CD4-positive, CD25-positive, alpha-beta regulatory T cell (primary cell): Measurements from ENCODE around the gene POLR2F. TPM values are rescaled to one million over a fixed set of nuclear protein-coding genes. Genes with fewer than 3 reads are reported as not detected.

Experiments used
- ATAC-seq, 2 donors: fragments of 150-1000 bp; cut with Tn5 transposase; one replicate each; pipeline ENCODE4 v1.10.0; 2021; ENCODE audit warnings: low read depth in 2 of 2, moderate number of reproducible peaks in 2 of 2, moderate library complexity in 1 of 2
- DNase-seq, 3 donors: peaks; one replicate each; pipeline versions ENCODE4 v3.0.0 to v3.0.0-alpha.2; 2012 to 2022; ENCODE audit warnings: mixed read lengths in 1 of 3
- H3K27ac ChIP-seq: one replicate; pipeline ENCODE4 v1.7.0; 2013; ENCODE audit warnings: mild to moderate bottlenecking, low read length; ENCODE audit not compliant: insufficient read depth, poor library complexity, severe bottlenecking
- H3K27me3 ChIP-seq: one replicate; pipeline ENCODE4 v1.7.0; 2013; ENCODE audit warnings: low read length; ENCODE audit not compliant: control insufficient read depth, insufficient read depth
- H3K36me3 ChIP-seq: one replicate; pipeline ENCODE4 v1.7.0; 2013; ENCODE audit warnings: mild to moderate bottlenecking, low read length, moderate library complexity; ENCODE audit not compliant: control insufficient read depth, insufficient read depth
- H3K4me1 ChIP-seq: 2 replicates; pipeline ENCODE4 v1.7.0; 2013; ENCODE audit warnings: mild to moderate bottlenecking, low read length; ENCODE audit not compliant: insufficient read depth, control insufficient read depth, poor library complexity, severe bottlenecking
- H3K4me3 ChIP-seq: one replicate; pipeline ENCODE4 v1.7.0; 2013; ENCODE audit warnings: low read depth, mild to moderate bottlenecking, low read length, moderate library complexity
- H3K9me3 ChIP-seq, 2 experiments: 1 replicate in 1 of 2; 2 replicates in 1 of 2; pipeline ENCODE4 v1.7.0; 2013; ENCODE audit warnings: low read length in 2 of 2, mild to moderate bottlenecking in 1 of 2, moderate library complexity in 1 of 2; ENCODE audit not compliant: control insufficient read depth in 2 of 2
- H3K27ac Mint-ChIP-seq, 3 donors: one replicate each; pipeline ENCODE4 v1.8.0; 2020 to 2022; ENCODE audit warnings: mild to moderate bottlenecking in 3 of 3, mixed read lengths in 3 of 3, moderate library complexity in 2 of 3
- H3K27me3 Mint-ChIP-seq: one replicate; pipeline ENCODE4 v1.8.0; 2022; ENCODE audit warnings: mild to moderate bottlenecking, mixed read lengths
- H3K36me3 Mint-ChIP-seq: one replicate; pipeline ENCODE4 v1.8.0; 2020; ENCODE audit warnings: mixed read lengths
- H3K4me1 Mint-ChIP-seq, 4 donors: one replicate each; pipeline ENCODE4 v1.8.0; 2020 to 2022; ENCODE audit warnings: mixed read lengths in 4 of 4, mild to moderate bottlenecking in 1 of 4
- H3K4me3 Mint-ChIP-seq, 4 donors: one replicate each; pipeline ENCODE4 v1.8.0; 2020 to 2022; ENCODE audit warnings: mild to moderate bottlenecking in 4 of 4, mixed read lengths in 4 of 4, moderate library complexity in 3 of 4
- H3K9me3 Mint-ChIP-seq, 7 donors: one replicate each; pipeline ENCODE4 v1.8.0; 2020 to 2022; ENCODE audit warnings: mixed read lengths in 7 of 7, mild to moderate bottlenecking in 3 of 7, moderate library complexity in 2 of 7
- polyA plus RNA-seq, 4 donors: library from polyadenylated mRNA; unstranded; fragments of 300-500 nt; fragmentation: Illumina TruSeq; gene quantifications; one replicate each; pipeline ENCODE4 v1.2.3, GENCODE V29; 2021
- total RNA-seq: library from RNA; stranded (reverse); gene quantifications from one replicate; pipeline ENCODE4 v1.2.3, GENCODE V29; 2022

The POLR2F gene
- total RNA-seq (34.5 TPM), polyA plus RNA-seq (100 to 1,000 TPM; 152 to 170 (median 157) TPM)

DNA sequence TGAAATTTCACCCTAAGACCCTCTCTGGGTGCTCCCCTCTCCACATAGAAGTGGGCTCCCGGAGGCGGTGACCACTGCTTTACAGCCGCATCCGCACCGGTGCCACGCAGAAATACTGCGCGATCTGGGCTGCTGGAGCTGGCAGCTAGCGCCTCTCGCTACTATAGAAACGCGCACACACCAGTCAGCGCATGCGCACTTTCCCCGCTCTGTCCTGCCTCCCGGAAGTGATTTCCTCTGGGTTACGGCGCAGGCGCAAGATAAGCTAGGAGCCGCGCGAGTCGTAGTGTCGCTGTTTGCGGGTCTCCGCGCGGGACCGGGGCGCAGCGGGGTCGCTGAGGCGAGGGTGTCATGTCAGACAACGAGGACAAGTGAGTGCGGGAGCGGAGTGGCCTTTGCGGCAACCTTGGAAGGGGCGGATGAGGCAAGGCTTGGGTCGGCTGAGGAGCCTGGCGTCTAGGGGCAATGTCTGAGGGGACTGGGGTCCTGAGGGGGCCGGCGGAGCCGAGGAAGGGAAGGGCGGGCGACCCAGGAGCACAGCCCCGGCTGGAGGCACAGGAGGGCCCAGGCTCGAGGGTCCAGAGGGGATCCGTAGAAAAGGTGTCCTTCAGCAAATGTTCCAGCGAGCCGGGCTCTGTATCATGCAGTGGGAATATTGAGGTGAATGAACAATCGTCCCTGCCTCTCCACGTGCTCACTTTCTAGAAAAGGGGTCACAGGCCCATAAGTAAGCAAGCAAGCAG, at the start of gene POLR2F, which contains the start of gene C22orf23:
Gene POLR2F, plus strand, starts transcription at position 263 of the 743 bp plus-strand sequence. Its CDS starts 89 bp downstream, at position 352.
Gene C22orf23, minus strand, starts transcription at position 165 of the 743 bp plus-strand sequence. CDS start 452 bp downstream, outside the sequence.
- Mint-ChIP-seq H3K27ac (peak within 1 kb of the TSS; percentile 97 to 98 (median 97)), H3K9me3 (no peaks in the 10 kb centered on the region), H3K27me3 (peaks cover 17% of the 10 kb centered on the region), H3K4me1 (peaks cover 10 to 50% (median 32%) of the 10 kb centered on the region in 4 donors), H3K36me3 (peaks cover 27% of the 10 kb centered on the region), H3K4me3 (peak within 1 kb of the TSS; percentile 96 to 99 (median 97))
- H3K9me3 ChIP-seq: no peaks in the 10 kb centered on the region
- peaks cover 4% of the 10 kb centered on the region for H3K27me3 ChIP-seq
- peak within 1 kb of the TSS; percentile 92 for H3K4me3 ChIP-seq
- H3K27ac ChIP-seq: peak within 1 kb of the TSS; percentile 63
- ATAC-seq (peak; percentile 89 to 95), DNase-seq (peak; percentile 95 to 96 (median 96))
- H3K36me3 ChIP-seq: peaks cover 22% of the 10 kb centered on the region
- H3K4me1 ChIP-seq: peaks cover 24% of the 10 kb centered on the region

GRCh38 chr22:37904572-37905533, 48.6 kb upstream of the POLR2F start:
- H3K36me3 Mint-ChIP-seq: peaks cover 4% of the 10 kb centered on the region
- ATAC-seq: no peak
- peaks cover 19% of the 10 kb centered on the region for H3K4me1 ChIP-seq

GRCh38 chr22:37905534-37906363, 47.8 kb upstream of the POLR2F start, which contains the start of gene MICALL1:
Gene MICALL1, plus strand, starts transcription at chr22:37906297. Its CDS starts 126 bp downstream, at chr22:37906423.
- H3K4me3 Mint-ChIP-seq: peak within 1 kb of the TSS; percentile 87 to 93 (median 90)
- peak; percentile 59 to 73 (median 64) for DNase-seq
- H3K27ac Mint-ChIP-seq: peak within 1 kb of the TSS; percentile 90 to 91 (median 91)
- H3K4me1 Mint-ChIP-seq: peaks cover 0 to 32% (median 17%) of the 10 kb centered on the region in 4 donors
- H3K27ac ChIP-seq: peak within 1 kb of the TSS; percentile 69
- no peaks in the 10 kb centered on the region for H3K36me3 ChIP-seq
- H3K9me3 ChIP-seq: no peaks in the 10 kb centered on the region
- no peaks in the 10 kb centered on the region for H3K27me3 ChIP-seq
- H3K4me1 ChIP-seq: peaks cover 19% of the 10 kb centered on the region
- peak; percentile 81 to 84 for ATAC-seq
- no peaks in the 10 kb centered on the region for H3K9me3 Mint-ChIP-seq
- peaks cover 4% of the 10 kb centered on the region for H3K36me3 Mint-ChIP-seq
- no peaks in the 10 kb centered on the region for H3K27me3 Mint-ChIP-seq
- H3K4me3 ChIP-seq: no peak within 1 kb of the TSS

More at GRCh38 chr22:37904572-37905533, 48.6 kb upstream of the POLR2F start:
- peaks cover 0 to 27% (median 15%) of the 10 kb centered on the region in 4 donors for H3K4me1 Mint-ChIP-seq
- peak overlapping the region; percentile 87 to 91 (median 88) for H3K27ac Mint-ChIP-seq
- H3K9me3 Mint-ChIP-seq: no peaks in the 10 kb centered on the region
- no peak for DNase-seq
- no peaks in the 10 kb centered on the region for H3K36me3 ChIP-seq
- H3K4me3 ChIP-seq: no peak overlapping the region
- no peaks in the 10 kb centered on the region for H3K27me3 ChIP-seq
- H3K27ac ChIP-seq: no peak overlapping the region
- H3K9me3 ChIP-seq: no peaks in the 10 kb centered on the region
- H3K4me3 Mint-ChIP-seq: peak overlapping the region; percentile 79 to 87 (median 84)
- no peaks in the 10 kb centered on the region for H3K27me3 Mint-ChIP-seq

DNA sequence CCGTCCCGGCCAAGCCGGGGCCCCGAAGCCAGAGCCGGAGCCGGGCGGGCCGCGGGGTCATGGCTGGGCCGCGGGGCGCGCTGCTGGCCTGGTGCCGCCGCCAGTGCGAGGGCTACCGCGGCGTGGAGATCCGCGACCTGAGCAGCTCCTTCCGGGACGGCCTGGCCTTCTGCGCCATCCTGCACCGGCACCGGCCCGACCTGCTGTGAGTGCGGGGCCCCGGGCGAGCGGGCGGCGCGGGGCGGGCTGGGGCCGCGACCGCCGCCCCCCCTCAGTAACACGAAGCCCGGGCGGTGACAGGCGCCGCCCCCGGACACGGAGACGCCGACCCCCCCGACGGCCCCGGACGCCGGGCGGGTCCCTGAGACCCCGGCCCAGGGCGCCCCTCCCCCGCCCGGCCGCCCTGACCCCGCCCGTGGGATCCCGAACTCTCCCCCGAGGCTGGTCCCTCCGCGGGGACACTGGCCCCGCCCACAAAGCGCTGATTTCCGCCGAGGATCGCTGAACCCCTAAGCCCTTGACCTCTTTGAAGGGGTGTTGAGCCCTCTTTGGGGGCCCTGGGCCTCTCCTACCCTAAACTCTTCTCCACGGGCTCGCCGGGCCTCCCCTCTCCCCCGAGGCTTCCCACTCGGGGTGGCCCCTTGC, 47.0 kb upstream of the POLR2F start:
- no peaks in the 10 kb centered on the region for H3K27me3 Mint-ChIP-seq

DNA sequence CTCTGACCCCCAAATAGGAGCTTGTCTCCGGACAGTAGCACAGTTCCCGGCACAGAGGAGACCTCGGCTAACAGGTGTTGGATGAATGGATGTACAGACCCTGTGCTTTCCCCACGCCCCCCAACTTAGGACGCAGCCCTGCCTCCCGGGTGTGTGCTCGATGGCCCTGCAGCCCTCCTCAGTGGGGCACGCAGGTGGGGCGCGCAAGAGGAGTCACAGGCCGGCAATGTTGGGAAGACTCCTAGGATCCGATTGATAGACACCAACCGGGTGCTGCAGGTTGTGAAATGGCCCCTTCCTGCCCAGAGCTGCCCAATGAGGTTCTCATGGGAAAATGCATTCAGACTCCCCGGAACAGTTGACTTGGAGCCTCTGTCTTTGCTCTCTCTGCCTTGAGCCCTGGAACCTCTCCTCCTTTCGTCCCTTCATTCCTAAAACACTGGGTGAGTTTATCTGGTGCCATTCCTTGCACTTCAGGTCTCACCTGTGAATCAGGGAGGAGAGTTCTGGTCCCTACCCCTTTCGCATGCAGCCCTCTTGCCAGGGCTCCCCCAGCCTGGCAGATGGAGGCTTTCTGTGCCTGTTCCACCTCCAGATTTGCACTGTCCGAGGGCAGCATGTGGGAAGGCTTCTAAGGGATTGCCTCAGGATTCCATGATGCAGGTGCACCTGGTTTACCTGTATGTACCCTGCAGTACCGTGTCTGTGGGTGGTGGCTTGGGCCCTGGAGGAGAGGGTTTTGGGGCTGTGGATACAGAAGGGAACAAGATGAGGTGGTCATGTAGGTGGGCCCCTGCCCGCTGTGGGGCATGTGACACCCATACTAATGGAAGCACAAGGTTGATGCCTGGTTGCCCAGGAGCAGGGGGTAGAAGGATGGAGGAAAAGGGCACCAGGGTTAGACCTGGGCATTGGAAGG, 46.2 kb upstream of the POLR2F start:
- no peak overlapping the region for H3K4me3 ChIP-seq
- H3K27ac ChIP-seq: peak overlapping the region; percentile 69
- H3K27ac Mint-ChIP-seq: peak overlapping the region; percentile 60 to 91 (median 90)
- DNase-seq: no peak
- no peak for ATAC-seq
- no peaks in the 10 kb centered on the region for H3K9me3 Mint-ChIP-seq
- H3K27me3 ChIP-seq: no peaks in the 10 kb centered on the region
- H3K36me3 ChIP-seq: no peaks in the 10 kb centered on the region
- peak overlapping the region; percentile 87 to 93 (median 90) for H3K4me3 Mint-ChIP-seq
- peaks cover 19% of the 10 kb centered on the region for H3K4me1 ChIP-seq
- H3K27me3 Mint-ChIP-seq: no peaks in the 10 kb centered on the region
- peaks cover 0 to 44% (median 23%) of the 10 kb centered on the region in 4 donors for H3K4me1 Mint-ChIP-seq
- peaks cover 4% of the 10 kb centered on the region for H3K36me3 Mint-ChIP-seq
- H3K9me3 ChIP-seq: no peaks in the 10 kb centered on the region

More for the DNA sequence above, 47.0 kb upstream of the POLR2F start:
- no peaks in the 10 kb centered on the region for H3K9me3 ChIP-seq
- peak overlapping the region; percentile 69 for H3K27ac ChIP-seq
- Mint-ChIP-seq H3K27ac (peak overlapping the region; percentile 60 to 91 (median 90)), H3K9me3 (no peaks in the 10 kb centered on the region), H3K36me3 (peaks cover 4% of the 10 kb centered on the region), H3K4me3 (peak overlapping the region; percentile 87 to 93 (median 90)), H3K4me1 (peaks cover 0 to 38% (median 23%) of the 10 kb centered on the region in 4 donors)
- no peaks in the 10 kb centered on the region for H3K27me3 ChIP-seq
- H3K4me1 ChIP-seq: peaks cover 19% of the 10 kb centered on the region
- no peak overlapping the region for H3K4me3 ChIP-seq
- DNase-seq: peak; percentile 31 to 44 (median 33)
- H3K36me3 ChIP-seq: no peaks in the 10 kb centered on the region
- ATAC-seq: peak; percentile 16 to 26

GRCh38 chr22:37909766-37910165, 43.7 kb upstream of the POLR2F start:
- no peak for DNase-seq
- H3K4me1 Mint-ChIP-seq: peaks cover 0 to 43% (median 23%) of the 10 kb centered on the region in 4 donors
- H3K9me3 Mint-ChIP-seq: no peaks in the 10 kb centered on the region
- H3K27ac Mint-ChIP-seq: peak overlapping the region in 1 of 3 donors; percentile 50
- Histone ChIP-seq H3K27me3 (no peaks in the 10 kb centered on the region), H3K27ac (no peak overlapping the region), H3K4me1 (peaks cover 19% of the 10 kb centered on the region), H3K4me3 (no peak overlapping the region), H3K9me3 (no peaks in the 10 kb centered on the region), H3K36me3 (no peaks in the 10 kb centered on the region)
- no peaks in the 10 kb centered on the region for H3K27me3 Mint-ChIP-seq
- ATAC-seq: no peak
- H3K4me3 Mint-ChIP-seq: no peak overlapping the region
- peaks cover 8% of the 10 kb centered on the region for H3K36me3 Mint-ChIP-seq
